ENCODE results near the gene KBTBD8. TPM values are rescaled to one million over a fixed set of nuclear protein-coding genes. Genes with fewer than 3 reads are reported as not detected.

KBTBD8 gene
- total RNA-seq, 1 donor from 2014 or later = 8.6 TPM

DNA sequence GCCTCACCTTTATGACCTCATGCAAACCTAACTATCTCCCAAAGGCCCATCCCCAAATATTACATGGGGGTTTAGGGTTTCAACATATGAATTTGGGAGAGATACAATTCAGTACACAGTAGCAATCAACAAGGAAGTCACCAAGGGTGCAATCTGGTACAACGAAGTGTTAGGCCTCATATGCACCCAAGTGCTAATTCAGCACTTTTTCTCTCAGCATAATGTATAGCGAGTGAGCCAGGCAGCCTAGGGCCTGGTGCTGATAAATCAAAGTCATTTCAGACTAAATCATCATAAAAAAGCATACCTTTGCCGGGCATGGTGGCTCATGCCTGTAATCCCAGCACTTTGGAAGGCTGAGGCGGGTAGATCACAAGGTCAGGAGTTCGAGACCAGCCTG is 11.7 kb upstream of the KBTBD8 start:
- Mint-ChIP-seq H3K4me3 (ENCODE audit: unreplicated experiment) (no peak overlapping the region), H3K27me3 (ENCODE audit: unreplicated experiment) (no peaks in the 10 kb centered on the region), H3K36me3 (ENCODE audit: unreplicated experiment) (no peaks in the 10 kb centered on the region), H3K27ac (ENCODE audit: unreplicated experiment) (no peak overlapping the region), H3K4me1 (ENCODE audit: low read depth, unreplicated experiment) (peaks cover 2% of the 10 kb centered on the region), H3K9me3 (ENCODE audit: unreplicated experiment) (no peaks in the 10 kb centered on the region)
- TF ChIP-seq, protein P1, sequence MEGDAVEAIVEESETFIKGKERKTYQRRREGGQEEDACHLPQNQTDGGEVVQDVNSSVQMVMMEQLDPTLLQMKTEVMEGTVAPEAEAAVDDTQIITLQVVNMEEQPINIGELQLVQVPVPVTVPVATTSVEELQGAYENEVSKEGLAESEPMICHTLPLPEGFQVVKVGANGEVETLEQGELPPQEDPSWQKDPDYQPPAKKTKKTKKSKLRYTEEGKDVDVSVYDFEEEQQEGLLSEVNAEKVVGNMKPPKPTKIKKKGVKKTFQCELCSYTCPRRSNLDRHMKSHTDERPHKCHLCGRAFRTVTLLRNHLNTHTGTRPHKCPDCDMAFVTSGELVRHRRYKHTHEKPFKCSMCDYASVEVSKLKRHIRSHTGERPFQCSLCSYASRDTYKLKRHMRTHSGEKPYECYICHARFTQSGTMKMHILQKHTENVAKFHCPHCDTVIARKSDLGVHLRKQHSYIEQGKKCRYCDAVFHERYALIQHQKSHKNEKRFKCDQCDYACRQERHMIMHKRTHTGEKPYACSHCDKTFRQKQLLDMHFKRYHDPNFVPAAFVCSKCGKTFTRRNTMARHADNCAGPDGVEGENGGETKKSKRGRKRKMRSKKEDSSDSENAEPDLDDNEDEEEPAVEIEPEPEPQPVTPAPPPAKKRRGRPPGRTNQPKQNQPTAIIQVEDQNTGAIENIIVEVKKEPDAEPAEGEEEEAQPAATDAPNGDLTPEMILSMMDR (IDR thresholded peaks at IDR 0.05; ENCODE audit: partially characterized antibody, unreplicated experiment) = no peak
- DNase-seq = no peak

GRCh38 chr3:66989241-66989640 is 8.9 kb upstream of the KBTBD8 start:
- TF ChIP-seq, protein P1 (IDR thresholded peaks at IDR 0.05; ENCODE audit: partially characterized antibody, unreplicated experiment) = no peak
- Mint-ChIP-seq H3K9me3 (ENCODE audit: unreplicated experiment) (no peaks in the 10 kb centered on the region), H3K4me1 (ENCODE audit: low read depth, unreplicated experiment) (peaks cover 2% of the 10 kb centered on the region), H3K27me3 (ENCODE audit: unreplicated experiment) (no peaks in the 10 kb centered on the region), H3K27ac (ENCODE audit: unreplicated experiment) (no peak overlapping the region), H3K4me3 (ENCODE audit: unreplicated experiment) (no peak overlapping the region), H3K36me3 (ENCODE audit: unreplicated experiment) (no peaks in the 10 kb centered on the region)
- no peak for DNase-seq

- TF ChIP-seq, protein P1 (IDR thresholded peaks at IDR 0.05; ENCODE audit: partially characterized antibody, unreplicated experiment) = no peak
- H3K9me3 Mint-ChIP-seq (ENCODE audit: unreplicated experiment) = no peaks in the 10 kb centered on the region
- H3K36me3 Mint-ChIP-seq (ENCODE audit: unreplicated experiment) = no peaks in the 10 kb centered on the region
- no peak overlapping the region for H3K4me3 Mint-ChIP-seq (ENCODE audit: unreplicated experiment)
- H3K27me3 Mint-ChIP-seq (ENCODE audit: unreplicated experiment) = no peaks in the 10 kb centered on the region
- no peak for DNase-seq
- H3K4me1 Mint-ChIP-seq (ENCODE audit: low read depth, unreplicated experiment) = peaks cover 2% of the 10 kb centered on the region
- H3K27ac Mint-ChIP-seq (ENCODE audit: unreplicated experiment) = no peak overlapping the region
Observed at GRCh38 chr3:66989860-66990696, 8.0 kb upstream of the KBTBD8 start.

GRCh38 chr3:66991459-66991858 is 6.6 kb upstream of the KBTBD8 start:
- Mint-ChIP-seq H3K4me1 (ENCODE audit: low read depth, unreplicated experiment) (peaks cover 2% of the 10 kb centered on the region), H3K36me3 (ENCODE audit: unreplicated experiment) (no peaks in the 10 kb centered on the region), H3K27ac (ENCODE audit: unreplicated experiment) (no peak overlapping the region), H3K27me3 (ENCODE audit: unreplicated experiment) (no peaks in the 10 kb centered on the region), H3K9me3 (ENCODE audit: unreplicated experiment) (no peaks in the 10 kb centered on the region), H3K4me3 (ENCODE audit: unreplicated experiment) (no peak overlapping the region)
- TF ChIP-seq, protein P1 (IDR thresholded peaks at IDR 0.05; ENCODE audit: partially characterized antibody, unreplicated experiment) = no peak
- DNase-seq = no peak

DNA sequence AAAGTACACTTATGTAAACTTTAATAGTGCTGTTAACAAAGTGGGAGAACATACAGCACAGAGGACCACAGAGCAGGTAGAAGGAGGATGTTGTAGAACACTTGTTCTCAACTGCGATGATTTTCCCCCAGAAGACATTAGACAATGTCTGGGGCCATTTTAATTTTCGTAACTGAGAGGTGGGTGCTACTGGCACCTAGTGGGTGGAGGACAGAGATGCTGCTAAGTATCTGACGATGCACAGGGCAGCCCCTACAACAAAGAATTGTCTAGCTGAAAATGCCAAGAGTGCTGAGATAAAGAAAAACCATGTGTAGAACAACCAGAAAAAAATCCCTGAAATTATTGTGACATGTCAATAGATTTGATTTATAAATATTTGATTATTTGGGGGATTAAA is 5.0 kb upstream of the KBTBD8 start:
- Mint-ChIP-seq H3K27ac (ENCODE audit: unreplicated experiment) (no peak overlapping the region), H3K4me3 (ENCODE audit: unreplicated experiment) (no peak overlapping the region), H3K27me3 (ENCODE audit: unreplicated experiment) (peaks cover 3% of the 10 kb centered on the region), H3K9me3 (ENCODE audit: unreplicated experiment) (peaks cover 6% of the 10 kb centered on the region), H3K4me1 (ENCODE audit: low read depth, unreplicated experiment) (peaks cover 7% of the 10 kb centered on the region), H3K36me3 (ENCODE audit: unreplicated experiment) (no peaks in the 10 kb centered on the region)
- no peak for DNase-seq
- TF ChIP-seq, protein P1 (IDR thresholded peaks at IDR 0.05; ENCODE audit: partially characterized antibody, unreplicated experiment) = no peak

All from glutamatergic neuron (in vitro differentiated cells).